Thoracic aorta (tissue), 2 donors: ENCODE measurements around the gene CMTM7. TPM values are rescaled to one million over a fixed set of nuclear protein-coding genes. Genes with fewer than 3 reads are reported as not detected.

Source experiments
- ATAC-seq: fragments of 150-250 bp; one replicate; pipeline ENCODE4 v1.8.0; 2017; ENCODE audit warnings: low read depth; ENCODE audit not compliant: insufficient number of reproducible peaks, low FRiP score
- DNase-seq: peaks from one replicate; pipeline ENCODE4 v3.0.0-alpha.2; 2020; ENCODE audit warnings: low spot score
- H3K27ac ChIP-seq, 2 donors: fragments of 200-600 bp; sonication (generic); 1 replicate in 1 of 2; 2 replicates in 1 of 2; pipeline ENCODE4 v1.5.1; 2016; ENCODE audit warnings: mild to moderate bottlenecking in 2 of 2, moderate library complexity in 2 of 2
- H3K27me3 ChIP-seq: fragments of 200-600 bp; sonication (generic); replicated peaks from 2 replicates; pipeline ENCODE4 v1.6.0; 2016; ENCODE audit warnings: mild to moderate bottlenecking; ENCODE audit not compliant: insufficient read depth
- H3K36me3 ChIP-seq: fragments of 200-600 bp; sonication (generic); one replicate; pipeline ENCODE4 v1.5.1; 2016
- H3K4me1 ChIP-seq, 2 donors: fragments of 200-600 bp; sonication (generic); 1 replicate in 1 of 2; 2 replicates in 1 of 2; pipeline versions ENCODE4 v1.5.1 to v1.6.0; 2016; ENCODE audit warnings: low read depth in 2 of 2, mild to moderate bottlenecking in 1 of 2; ENCODE audit not compliant: control insufficient read depth in 1 of 2
- H3K4me3 ChIP-seq: fragments of 200-600 bp; sonication (generic); 2 replicates; pipeline ENCODE4 v1.5.1; 2016; ENCODE audit warnings: mild to moderate bottlenecking
- H3K9me3 ChIP-seq: fragments of 200-600 bp; sonication (generic); 2 replicates; pipeline ENCODE4 v1.5.1; 2016
- CTCF ChIP-seq: fragments of 200-600 bp; sonication (generic); IDR thresholded peaks from one replicate; pipeline ENCODE4 v1.5.1; 2019; ENCODE audit warnings: antibody characterized with exemption
- total RNA-seq, 2 donors: library from RNA; depleted of rRNA; stranded (reverse); fragments of >200 nt; gene quantifications; one replicate each; pipeline versions ENCODE4 v1.1.0 to v1.2.3, GENCODE V29; 2016

CMTM7 gene
- total RNA-seq, 2 donors from 2014 or later, result 10.3 to 21.5 TPM

GRCh38 chr3:32484436-32484835 is 92.8 kb downstream of the CMTM7 start:
- no peak for ATAC-seq
- peaks cover 3% of the 10 kb centered on the region for H3K36me3 ChIP-seq
- no peak for DNase-seq
- H3K4me1 ChIP-seq, result peaks cover 7 to 18% of the 10 kb centered on the region in 2 donors
- H3K9me3 ChIP-seq, result no peaks in the 10 kb centered on the region
- no peak overlapping the region for H3K27ac ChIP-seq
- no peak for TF ChIP-seq CTCF
- no peaks in the 10 kb centered on the region for H3K27me3 ChIP-seq
- no peak overlapping the region for H3K4me3 ChIP-seq

DNA sequence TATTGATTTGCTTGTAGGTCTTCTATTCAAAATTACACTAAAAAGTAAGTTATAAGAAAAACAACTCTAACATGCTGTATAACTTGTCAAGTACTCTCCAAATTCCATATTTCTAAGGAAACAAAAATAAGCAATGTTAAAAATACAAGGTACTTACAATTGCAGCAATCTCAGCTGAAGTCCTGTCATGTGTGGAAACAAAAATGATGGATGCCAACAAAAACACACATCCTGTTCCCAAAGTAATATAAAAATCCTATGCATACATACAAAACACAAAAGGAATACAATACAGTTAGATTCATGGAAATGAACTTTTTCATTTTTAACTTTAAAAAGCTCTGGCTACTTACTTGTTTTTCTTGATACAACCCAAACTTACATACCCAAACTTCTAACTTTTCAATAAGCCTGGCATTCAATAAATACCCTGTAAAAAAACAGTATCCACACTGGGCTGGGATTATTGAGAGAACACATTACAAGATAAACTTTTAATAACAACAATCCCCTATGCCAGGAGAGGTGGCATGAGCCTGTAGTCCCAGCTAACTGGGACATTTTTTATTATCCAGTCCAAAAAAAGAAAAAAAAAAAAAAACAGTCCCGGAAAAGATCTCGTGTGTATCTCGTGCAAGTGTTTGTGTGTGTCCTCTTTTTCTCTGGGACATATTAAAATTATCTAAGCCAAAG is 96.3 kb downstream of the CMTM7 start:
- DNase-seq (no peak), ATAC-seq (no peak)
- no peak for TF ChIP-seq CTCF
- no peak overlapping the region for H3K4me3 ChIP-seq
- peaks cover 4% of the 10 kb centered on the region for H3K36me3 ChIP-seq
- H3K27me3 ChIP-seq, result no peaks in the 10 kb centered on the region
- H3K27ac ChIP-seq, result no peak overlapping the region
- H3K9me3 ChIP-seq, result no peaks in the 10 kb centered on the region
- H3K4me1 ChIP-seq, result peaks cover 7 to 18% of the 10 kb centered on the region in 2 donors

DNA sequence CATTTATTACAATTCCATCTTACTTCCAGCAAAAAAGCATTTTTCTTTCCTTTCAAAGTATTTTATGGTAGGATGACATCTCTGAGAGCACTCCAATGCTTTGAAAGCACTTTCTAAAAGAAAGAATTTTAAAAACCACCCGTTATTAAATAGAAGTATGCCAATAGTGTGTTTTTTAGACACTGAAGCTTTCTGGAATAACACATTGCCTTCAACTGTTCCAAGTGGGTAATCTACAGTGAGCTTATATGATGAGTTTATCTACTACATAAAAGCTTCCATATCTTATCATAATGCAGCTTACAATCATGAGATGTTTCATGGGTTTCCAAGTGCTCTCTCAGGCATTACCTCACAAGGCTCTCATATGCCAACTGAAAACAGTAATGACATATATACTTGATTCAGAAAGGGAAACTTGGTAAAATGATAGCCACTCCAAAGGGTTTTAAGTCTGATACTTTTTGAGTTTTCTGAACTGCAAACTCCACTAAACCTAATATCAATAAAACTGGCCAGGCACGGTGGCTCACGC is 96.9 kb downstream of the CMTM7 start:
- TF ChIP-seq CTCF, result no peak
- Histone ChIP-seq H3K27ac (no peak overlapping the region), H3K4me3 (no peak overlapping the region), H3K36me3 (peaks cover 7% of the 10 kb centered on the region), H3K27me3 (no peaks in the 10 kb centered on the region), H3K9me3 (no peaks in the 10 kb centered on the region), H3K4me1 (peaks cover 7 to 23% of the 10 kb centered on the region in 2 donors)
- no peak for DNase-seq
- no peak for ATAC-seq

- peaks cover 4% of the 10 kb centered on the region for H3K36me3 ChIP-seq
- no peak overlapping the region for H3K4me3 ChIP-seq
- H3K27ac ChIP-seq, result no peak overlapping the region
- no peaks in the 10 kb centered on the region for H3K9me3 ChIP-seq
- DNase-seq, result no peak
- ATAC-seq, result no peak
- peaks cover 11 to 21% of the 10 kb centered on the region in 2 donors for H3K4me1 ChIP-seq
- TF ChIP-seq CTCF, result no peak
- H3K27me3 ChIP-seq, result no peaks in the 10 kb centered on the region
These were observed 101.2 kb downstream of the CMTM7 start for GRCh38 chr3:32492684-32493436.
